Measurements from ENCODE around the gene PGAP2. TPM values are rescaled to one million over a fixed set of nuclear protein-coding genes. Genes with fewer than 3 reads are reported as not detected.

Gene PGAP2
- total and polyA plus RNA-seq, 2 of the 13 experiments (the other 11 are each of a cell fraction or from before 2014, with no cell fraction given): 21.5 to 47.8 TPM

DNA sequence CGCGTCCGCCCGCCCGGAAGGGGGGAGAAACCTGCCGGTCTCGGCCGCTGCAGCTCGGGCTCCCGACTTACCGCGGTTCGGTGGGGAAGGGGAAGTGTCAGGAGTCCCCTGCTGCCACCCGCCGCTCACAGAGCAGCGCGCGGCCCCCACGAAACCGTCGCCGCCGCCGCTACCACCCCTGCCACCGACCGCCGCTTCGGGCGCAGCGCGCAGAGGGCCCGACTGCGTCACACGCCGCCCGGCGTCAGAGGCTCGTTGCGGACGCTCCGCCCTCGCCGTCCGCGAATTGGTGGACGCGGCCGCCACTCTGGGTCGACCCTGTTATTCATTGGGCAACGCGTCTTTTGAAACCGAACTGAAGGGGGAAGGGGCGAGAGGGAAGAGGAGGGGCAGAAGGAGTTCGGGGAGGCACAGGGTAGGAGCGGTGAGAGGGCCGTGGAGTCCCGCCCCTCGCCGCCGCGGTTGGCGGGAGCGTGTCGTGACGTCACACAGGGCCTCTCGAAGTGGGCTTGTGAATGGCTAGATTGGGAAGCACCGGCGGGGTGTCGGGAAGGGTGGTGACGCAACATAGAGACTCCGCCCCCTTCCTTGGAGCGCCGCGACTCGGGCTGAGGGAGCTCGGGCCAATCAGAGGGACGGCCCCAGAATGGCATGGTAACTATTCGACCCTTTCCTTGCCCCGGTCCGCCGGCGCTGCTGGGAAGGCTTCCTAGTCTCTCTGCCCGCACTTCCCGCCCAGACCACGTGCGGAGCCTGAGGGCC is 10.8 kb upstream of the PGAP2 start, which contains the start of gene NUP98 (continued):
- peak; percentile 43; the same call in 1 of the 2 replicates for TF ChIP-seq FOXP4 (CRISPR knock-in tag; IDR thresholded peaks at IDR 0.05)
- TF ChIP-seq ZNF329 (CRISPR knock-in tag; IDR thresholded peaks at IDR 0.05; ENCODE audit: low read depth): no peak
- peak; percentile 87 for TF ChIP-seq RBM39 (IDR thresholded peaks at IDR 0.05; ENCODE audit: low read depth, low read length, poor library complexity, severe bottlenecking)
- peak; percentile 50; the same call in 1 of the 2 replicates for TF ChIP-seq CENPT (CRISPR knock-in tag; IDR thresholded peaks at IDR 0.05; ENCODE audit: low read depth)
- TF ChIP-seq MEIS2 (CRISPR knock-in tag; IDR thresholded peaks at IDR 0.05): 0 out of 2 replicates have a peak, but pooled peaks have one; percentile 63
- TF ChIP-seq, protein P1, sequence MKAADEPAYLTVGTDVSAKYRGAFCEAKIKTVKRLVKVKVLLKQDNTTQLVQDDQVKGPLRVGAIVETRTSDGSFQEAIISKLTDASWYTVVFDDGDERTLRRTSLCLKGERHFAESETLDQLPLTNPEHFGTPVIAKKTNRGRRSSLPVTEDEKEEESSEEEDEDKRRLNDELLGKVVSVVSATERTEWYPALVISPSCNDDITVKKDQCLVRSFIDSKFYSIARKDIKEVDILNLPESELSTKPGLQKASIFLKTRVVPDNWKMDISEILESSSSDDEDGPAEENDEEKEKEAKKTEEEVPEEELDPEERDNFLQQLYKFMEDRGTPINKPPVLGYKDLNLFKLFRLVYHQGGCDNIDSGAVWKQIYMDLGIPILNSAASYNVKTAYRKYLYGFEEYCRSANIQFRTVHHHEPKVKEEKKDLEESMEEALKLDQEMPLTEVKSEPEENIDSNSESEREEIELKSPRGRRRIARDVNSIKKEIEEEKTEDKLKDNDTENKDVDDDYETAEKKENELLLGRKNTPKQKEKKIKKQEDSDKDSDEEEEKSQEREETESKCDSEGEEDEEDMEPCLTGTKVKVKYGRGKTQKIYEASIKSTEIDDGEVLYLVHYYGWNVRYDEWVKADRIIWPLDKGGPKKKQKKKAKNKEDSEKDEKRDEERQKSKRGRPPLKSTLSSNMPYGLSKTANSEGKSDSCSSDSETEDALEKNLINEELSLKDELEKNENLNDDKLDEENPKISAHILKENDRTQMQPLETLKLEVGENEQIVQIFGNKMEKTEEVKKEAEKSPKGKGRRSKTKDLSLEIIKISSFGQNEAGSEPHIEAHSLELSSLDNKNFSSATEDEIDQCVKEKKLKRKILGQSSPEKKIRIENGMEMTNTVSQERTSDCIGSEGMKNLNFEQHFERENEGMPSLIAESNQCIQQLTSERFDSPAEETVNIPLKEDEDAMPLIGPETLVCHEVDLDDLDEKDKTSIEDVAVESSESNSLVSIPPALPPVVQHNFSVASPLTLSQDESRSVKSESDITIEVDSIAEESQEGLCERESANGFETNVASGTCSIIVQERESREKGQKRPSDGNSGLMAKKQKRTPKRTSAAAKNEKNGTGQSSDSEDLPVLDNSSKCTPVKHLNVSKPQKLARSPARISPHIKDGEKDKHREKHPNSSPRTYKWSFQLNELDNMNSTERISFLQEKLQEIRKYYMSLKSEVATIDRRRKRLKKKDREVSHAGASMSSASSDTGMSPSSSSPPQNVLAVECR (CRISPR knock-in tag; IDR thresholded peaks at IDR 0.05; ENCODE audit: borderline replicate concordance): peak; percentile 98
- TF ChIP-seq ZSCAN30 (CRISPR knock-in tag; IDR thresholded peaks at IDR 0.05): no peak
- TF ChIP-seq NCOA5 (CRISPR knock-in tag; IDR thresholded peaks at IDR 0.05): 0 out of 2 replicates have a peak, but pooled peaks have one; percentile 33
- peak; percentile 89 for TF ChIP-seq ASH2L (IDR thresholded peaks at IDR 0.05; ENCODE audit: insufficient read length, low read depth, low read length)
- peak; percentile 26; the same call in 1 of the 2 replicates for TF ChIP-seq JUNB (CRISPR knock-in tag; IDR thresholded peaks at IDR 0.05; ENCODE audit: borderline replicate concordance)
- no peak for TF ChIP-seq NR2F1 (CRISPR knock-in tag; IDR thresholded peaks at IDR 0.05)
- TF ChIP-seq, protein P2, sequence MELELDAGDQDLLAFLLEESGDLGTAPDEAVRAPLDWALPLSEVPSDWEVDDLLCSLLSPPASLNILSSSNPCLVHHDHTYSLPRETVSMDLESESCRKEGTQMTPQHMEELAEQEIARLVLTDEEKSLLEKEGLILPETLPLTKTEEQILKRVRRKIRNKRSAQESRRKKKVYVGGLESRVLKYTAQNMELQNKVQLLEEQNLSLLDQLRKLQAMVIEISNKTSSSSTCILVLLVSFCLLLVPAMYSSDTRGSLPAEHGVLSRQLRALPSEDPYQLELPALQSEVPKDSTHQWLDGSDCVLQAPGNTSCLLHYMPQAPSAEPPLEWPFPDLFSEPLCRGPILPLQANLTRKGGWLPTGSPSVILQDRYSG (CRISPR knock-in tag; IDR thresholded peaks at IDR 0.05): peak; percentile 39; the same call in 1 of the 2 replicates
- peak; percentile 73 for TF ChIP-seq HNRNPK (IDR thresholded peaks at IDR 0.05; ENCODE audit: low read depth, low read length, poor library complexity, severe bottlenecking)
- TF ChIP-seq, protein P3, sequence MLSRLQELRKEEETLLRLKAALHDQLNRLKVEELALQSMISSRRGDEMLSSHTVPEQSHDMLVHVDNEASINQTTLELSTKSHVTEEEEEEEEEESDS (CRISPR knock-in tag; IDR thresholded peaks at IDR 0.05; ENCODE audit: borderline replicate concordance): peak; percentile 75; the same call in 1 of the 2 replicates
- TF ChIP-seq, protein P4, sequence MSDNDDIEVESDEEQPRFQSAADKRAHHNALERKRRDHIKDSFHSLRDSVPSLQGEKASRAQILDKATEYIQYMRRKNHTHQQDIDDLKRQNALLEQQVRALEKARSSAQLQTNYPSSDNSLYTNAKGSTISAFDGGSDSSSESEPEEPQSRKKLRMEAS (IDR thresholded peaks at IDR 0.05): peak; percentile 98
- TF ChIP-seq, protein P5, sequence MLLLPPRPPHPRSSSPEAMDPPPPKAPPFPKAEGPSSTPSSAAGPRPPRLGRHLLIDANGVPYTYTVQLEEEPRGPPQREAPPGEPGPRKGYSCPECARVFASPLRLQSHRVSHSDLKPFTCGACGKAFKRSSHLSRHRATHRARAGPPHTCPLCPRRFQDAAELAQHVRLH (CRISPR knock-in tag; IDR thresholded peaks at IDR 0.05; ENCODE audit: borderline replicate concordance, low read depth): no peak; the same call in 1 of the 2 replicates
- TF ChIP-seq ZNF510 (CRISPR knock-in tag; IDR thresholded peaks at IDR 0.05; ENCODE audit: low read depth): 0 out of 2 replicates have a peak, but pooled peaks have one; percentile 48
- TF ChIP-seq EEA1 (CRISPR knock-in tag; IDR thresholded peaks at IDR 0.05; ENCODE audit: borderline replicate concordance): no peak

Measured in HepG2 (cell line).